Measurements from ENCODE around the gene TRABD2A. TPM values are rescaled to one million over a fixed set of nuclear protein-coding genes. Genes with fewer than 3 reads are reported as not detected.

TRABD2A gene
- total RNA-seq, 2 experiments from 2014 or later, result 35.9 to 38.3 TPM

GRCh38 chr2:84914334-84914733 is 33.5 kb upstream of the TRABD2A start:
- H3K27ac Mint-ChIP-seq, result no peak overlapping the region
- peaks cover 13% of the 10 kb centered on the region for H3K9me3 Mint-ChIP-seq
- no peak for DNase-seq
- no peaks in the 10 kb centered on the region for H3K27me3 Mint-ChIP-seq
- CTCF ChIA-PET, result interaction anchor here (4.2 kb wide), 1 partner anchor 12 kb away, joined by 24 read pairs; no protein-coding TSS in a partner anchor
- POLR2A ChIA-PET, result interaction anchor here (1.2 kb wide), 1 partner anchor 25 kb away, joined by 3 read pairs; no protein-coding TSS in a partner anchor
- H3K4me1 Mint-ChIP-seq, result peaks cover 28% of the 10 kb centered on the region
- H3K36me3 Mint-ChIP-seq (ENCODE audit: low read depth), result peaks cover 22% of the 10 kb centered on the region
- H3K4me3 Mint-ChIP-seq, result no peak overlapping the region

- ChIA-PET CTCF (interaction anchor here (1.0 to 4.2 kb wide), 2 partner anchors 13 to 30 kb away, joined by 5 to 24 read pairs; no protein-coding TSS in a partner anchor), POLR2A (interaction anchor here (1.4 to 1.9 kb wide), 2 partner anchors 10 to 31 kb away, joined by 5 read pairs; no protein-coding TSS in a partner anchor)
- H3K4me3 Mint-ChIP-seq, result no peak overlapping the region
- DNase-seq, result no peak
- H3K9me3 Mint-ChIP-seq, result peaks cover 18% of the 10 kb centered on the region
- H3K36me3 Mint-ChIP-seq (ENCODE audit: low read depth), result peaks cover 34% of the 10 kb centered on the region
- H3K4me1 Mint-ChIP-seq, result peaks cover 32% of the 10 kb centered on the region
- no peaks in the 10 kb centered on the region for H3K27me3 Mint-ChIP-seq
- no peak overlapping the region for H3K27ac Mint-ChIP-seq
These were observed 32.1 kb upstream of the TRABD2A start for GRCh38 chr2:84912984-84913383.

- POLR2A ChIA-PET, result no interaction called here
- Mint-ChIP-seq H3K36me3 (ENCODE audit: low read depth) (peaks cover 51% of the 10 kb centered on the region), H3K27ac (no peak overlapping the region), H3K4me3 (no peak overlapping the region), H3K4me1 (peaks cover 43% of the 10 kb centered on the region), H3K9me3 (peaks cover 18% of the 10 kb centered on the region), H3K27me3 (no peaks in the 10 kb centered on the region)
- CTCF ChIA-PET, result interaction anchor here (1.9 to 4.2 kb wide), 2 partner anchors 15 kb away, joined by 5 to 24 read pairs; no protein-coding TSS in a partner anchor
- no peak for DNase-seq
These were observed 30.3 kb upstream of the TRABD2A start for GRCh38 chr2:84911135-84911678.

- Mint-ChIP-seq H3K36me3 (ENCODE audit: low read depth) (peaks cover 56% of the 10 kb centered on the region), H3K27ac (peak overlapping the region; percentile 94), H3K27me3 (no peaks in the 10 kb centered on the region), H3K9me3 (peaks cover 18% of the 10 kb centered on the region), H3K4me1 (peaks cover 52% of the 10 kb centered on the region), H3K4me3 (peak overlapping the region; percentile 89)
- CTCF ChIA-PET, result interaction anchor here (0.8 to 4.8 kb wide), 3 partner anchors 11 to 28 kb away, joined by 3 to 105 read pairs (median 39); partner anchors contain the start of gene TRABD2A
- peak; percentile 80 for DNase-seq
- POLR2A ChIA-PET, result interaction anchor here (1.0 to 12.6 kb wide), 11 partner anchors 8 to 68 kb away, joined by 3 to 467 read pairs (median 40); partner anchors contain the start of genes KCMF1 and TRABD2A
These were observed 28.2 kb upstream of the TRABD2A start for GRCh38 chr2:84908948-84909713.

- Mint-ChIP-seq H3K9me3 (peaks cover 20% of the 10 kb centered on the region), H3K27me3 (no peaks in the 10 kb centered on the region), H3K27ac (peak overlapping the region; percentile 94), H3K4me1 (peaks cover 65% of the 10 kb centered on the region), H3K4me3 (peak overlapping the region; percentile 89), H3K36me3 (ENCODE audit: low read depth) (peaks cover 61% of the 10 kb centered on the region)
- ChIA-PET CTCF (interaction anchor here (0.7 to 4.8 kb wide), 10 partner anchors 9 to 420 kb away, joined by 3 to 105 read pairs (median 4); partner anchors contain the start of gene TRABD2A), POLR2A (interaction anchor here (0.9 to 12.6 kb wide), 22 partner anchors 10 to 448 kb away, joined by 3 to 467 read pairs (median 8); partner anchors contain the start of genes KCMF1, SUCLG1, TGOLN2 and TRABD2A)
- peak; percentile 73 for DNase-seq
These were observed 26.2 kb upstream of the TRABD2A start for GRCh38 chr2:84906900-84907714.

GRCh38 chr2:84906108-84906899 is 25.4 kb upstream of the TRABD2A start:
- peaks cover 57% of the 10 kb centered on the region for H3K36me3 Mint-ChIP-seq (ENCODE audit: low read depth)

GRCh38 chr2:84905181-84906107 is 24.6 kb upstream of the TRABD2A start, which contains the start of gene TMSB10:
Gene TMSB10, plus strand, starts transcription at chr2:84905656.
- DNase-seq, result peak; percentile 91
- ChIA-PET CTCF (interaction anchor here (0.9 to 4.8 kb wide), 6 partner anchors 15 to 24 kb away, joined by 3 to 105 read pairs (median 15); partner anchors contain the start of gene TRABD2A), POLR2A (interaction anchor here (0.7 to 12.6 kb wide), 19 partner anchors 9 to 452 kb away, joined by 3 to 467 read pairs (median 8); partner anchors contain the start of genes KCMF1, SUCLG1, TGOLN2 and TRABD2A)
- Mint-ChIP-seq H3K4me3 (peak within 1 kb of the TSS; percentile 89), H3K27me3 (no peaks in the 10 kb centered on the region), H3K4me1 (peaks cover 67% of the 10 kb centered on the region), H3K9me3 (peaks cover 16% of the 10 kb centered on the region), H3K27ac (peak within 1 kb of the TSS; percentile 94), H3K36me3 (ENCODE audit: low read depth) (peaks cover 55% of the 10 kb centered on the region)

More at GRCh38 chr2:84906108-84906899, 25.4 kb upstream of the TRABD2A start:
- ChIA-PET CTCF (interaction anchor here (0.7 to 4.8 kb wide), 11 partner anchors 8 to 421 kb away, joined by 3 to 105 read pairs (median 4); partner anchors contain the start of gene TRABD2A), POLR2A (interaction anchor here (0.7 to 12.6 kb wide), 25 partner anchors 10 to 453 kb away, joined by 3 to 467 read pairs (median 8); partner anchors contain the start of genes KCMF1, SUCLG1, TGOLN2 and TRABD2A)
- Mint-ChIP-seq H3K27me3 (no peaks in the 10 kb centered on the region), H3K4me3 (peak overlapping the region; percentile 89), H3K9me3 (peaks cover 16% of the 10 kb centered on the region), H3K27ac (peak overlapping the region; percentile 94), H3K4me1 (peaks cover 66% of the 10 kb centered on the region)
- DNase-seq, result peak; percentile 76

- H3K4me1 Mint-ChIP-seq, result peaks cover 64% of the 10 kb centered on the region
- H3K9me3 Mint-ChIP-seq, result peaks cover 10% of the 10 kb centered on the region
- peak overlapping the region; percentile 89 for H3K4me3 Mint-ChIP-seq
- H3K27me3 Mint-ChIP-seq, result no peaks in the 10 kb centered on the region
- POLR2A ChIA-PET, result interaction anchor here (1.4 to 12.6 kb wide), 10 partner anchors 9 to 446 kb away, joined by 3 to 467 read pairs (median 52); partner anchors contain the start of genes KCMF1, SUCLG1 and TRABD2A
- CTCF ChIA-PET, result interaction anchor here (2.0 to 4.8 kb wide), 3 partner anchors 16 to 23 kb away, joined by 8 to 105 read pairs (median 22); partner anchors contain the start of gene TRABD2A
- peak; percentile 46 for DNase-seq
- peak overlapping the region; percentile 89 for H3K27ac Mint-ChIP-seq
- H3K36me3 Mint-ChIP-seq (ENCODE audit: low read depth), result peaks cover 48% of the 10 kb centered on the region
These were observed 23.9 kb upstream of the TRABD2A start for GRCh38 chr2:84904717-84905174.

GRCh38 chr2:84904151-84904550 is 23.3 kb upstream of the TRABD2A start:
- ChIA-PET POLR2A (interaction anchor here (1.4 to 12.6 kb wide), 7 partner anchors 8 to 121 kb away, joined by 6 to 467 read pairs (median 117); partner anchors contain the start of genes KCMF1 and TRABD2A), CTCF (interaction anchor here (2.0 to 4.8 kb wide), 3 partner anchors 15 to 23 kb away, joined by 8 to 105 read pairs (median 22); partner anchors contain the start of gene TRABD2A)
- Mint-ChIP-seq H3K36me3 (ENCODE audit: low read depth) (peaks cover 42% of the 10 kb centered on the region), H3K4me3 (peak overlapping the region; percentile 89), H3K4me1 (peaks cover 64% of the 10 kb centered on the region), H3K27me3 (no peaks in the 10 kb centered on the region), H3K27ac (peak overlapping the region; percentile 89), H3K9me3 (peaks cover 4% of the 10 kb centered on the region)
- no peak for DNase-seq

GRCh38 chr2:84902526-84902925 is 21.6 kb upstream of the TRABD2A start:
- H3K4me3 Mint-ChIP-seq, result no peak overlapping the region
- peaks cover 2% of the 10 kb centered on the region for H3K9me3 Mint-ChIP-seq
- no peak overlapping the region for H3K27ac Mint-ChIP-seq
- no peaks in the 10 kb centered on the region for H3K27me3 Mint-ChIP-seq
- peaks cover 30% of the 10 kb centered on the region for H3K36me3 Mint-ChIP-seq (ENCODE audit: low read depth)
- CTCF ChIA-PET, result interaction anchor here (3.5 to 3.7 kb wide), 2 partner anchors 21 to 23 kb away, joined by 18 to 22 read pairs; partner anchors contain the start of gene TRABD2A
- POLR2A ChIA-PET, result interaction anchor here (1.3 to 12.6 kb wide), 2 partner anchors 18 to 23 kb away, joined by 5 to 467 read pairs; partner anchors contain the start of gene TRABD2A
- DNase-seq, result no peak
- peaks cover 65% of the 10 kb centered on the region for H3K4me1 Mint-ChIP-seq
